SK-N-MC (cell line): Measurements from ENCODE around the gene SULT1A2.
"Not testable (repeated sequence)": the region's sequence is repeated elsewhere in the genome, so short reads cannot be mapped to it uniquely, and the experiment has no call there.

Experiments used
- DNase-seq: peaks from one replicate; pipeline ENCODE4 v3.0.0-alpha.2; 2011; ENCODE audit warnings: low read depth, low spot score
- H3K27ac ChIP-seq: fragments of 200-600 bp; sonication (generic); 2 replicates; pipeline ENCODE4 v1.5.1; 2016; ENCODE audit warnings: mixed run types
- H3K36me3 ChIP-seq: fragments of 200-600 bp; sonication (generic); 2 replicates; pipeline ENCODE4 v1.6.1; 2017; ENCODE audit warnings: antibody characterized with exemption, low read length, mixed read lengths; ENCODE audit not compliant: insufficient read depth
- H3K4me3 ChIP-seq: fragments of 200-600 bp; sonication (generic); 2 replicates; pipeline ENCODE4 v1.5.1; 2016
- H3K9ac ChIP-seq: fragments of 200-600 bp; sonication (generic); 2 replicates; pipeline ENCODE4 v1.8.0; 2017; ENCODE audit warnings: mixed run types, mixed read lengths; ENCODE audit not compliant: insufficient read length
- H3K9me3 ChIP-seq: fragments of 200-600 bp; sonication (generic); 2 replicates; pipeline ENCODE4 v1.6.1; 2017; ENCODE audit warnings: low read depth, mild to moderate bottlenecking, antibody characterized with exemption, low read length, moderate library complexity, mixed read lengths
- EZH2 ChIP-seq: fragments of 200-600 bp; sonication (generic); IDR thresholded peaks from one replicate; pipeline ENCODE4 v1.6.1; 2017; ENCODE audit warnings: antibody characterized with exemption
- FOXP2 ChIP-seq: optimal IDR thresholded peaks from 2 replicates; pipeline ENCODE3; 2011; ENCODE audit warnings: mild to moderate bottlenecking, moderate library complexity; ENCODE audit not compliant: insufficient read depth; ENCODE audit errors: extremely low read length, control extremely low read depth
- POLR2AphosphoS5 ChIP-seq: IDR thresholded peaks from 2 replicates; pipeline ENCODE4 v1.6.1; 2012; ENCODE audit warnings: mild to moderate bottlenecking, low read depth, low read length, borderline replicate concordance

SULT1A2 gene

DNA sequence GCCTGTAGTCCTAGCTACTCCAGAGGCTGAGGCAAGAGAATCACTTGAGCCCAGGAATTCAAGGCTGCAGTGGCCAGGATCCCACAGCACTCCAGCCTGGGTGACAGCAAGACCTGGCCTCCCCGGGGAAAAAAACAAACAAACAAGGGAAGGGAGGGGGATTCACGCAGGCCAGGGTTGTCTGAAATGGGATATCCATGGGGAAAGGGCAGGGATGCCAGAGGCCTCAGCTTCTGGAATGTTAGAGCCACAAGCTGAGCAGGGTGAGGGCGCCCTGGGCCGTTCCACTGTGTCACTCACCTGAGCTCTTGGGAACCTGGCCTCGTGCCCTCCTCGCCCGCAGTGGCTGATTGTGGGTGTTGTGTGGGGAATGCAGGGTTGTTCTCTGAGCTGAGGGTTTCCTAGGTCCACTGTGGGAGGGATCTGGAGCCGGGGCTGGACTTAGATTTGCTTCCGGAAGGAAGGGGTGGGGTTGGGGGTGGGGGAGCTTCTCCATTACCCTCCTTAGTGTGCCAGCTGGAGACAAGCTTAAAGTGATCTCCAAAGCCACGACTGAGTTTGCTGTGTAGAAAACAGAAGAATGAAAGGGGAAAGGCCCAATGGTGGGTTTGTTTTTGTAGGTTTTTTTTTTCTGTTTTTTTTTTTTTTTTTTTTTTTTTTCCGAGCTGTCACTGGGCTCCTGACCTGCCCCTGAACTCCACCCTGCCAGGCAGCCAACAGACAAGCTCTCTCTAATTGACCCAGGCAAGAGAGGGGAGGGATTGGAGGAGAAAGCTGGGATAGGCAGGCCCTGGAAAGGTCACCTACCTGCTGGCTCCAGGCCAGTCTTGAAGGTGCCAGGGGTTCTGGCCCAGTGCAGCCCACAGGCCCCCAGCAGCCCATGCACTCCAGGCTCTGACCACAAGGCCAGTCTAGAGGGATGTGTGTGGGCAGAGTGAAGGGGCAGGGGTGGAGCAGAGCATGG lies 13.1 kb upstream of the SULT1A2 start, which contains the start of gene SULT1A1:
SULT1A1 (minus strand) TSS at position 414 of the 964 bp plus-strand sequence. CDS start 1,189 bp downstream, outside the sequence.
- H3K36me3 ChIP-seq, result no peaks in the 10 kb centered on the region
- H3K9me3 ChIP-seq, result no peaks in the 10 kb centered on the region
- DNase-seq, result no peak
- TF ChIP-seq EZH2, result no peak
- no peak for TF ChIP-seq FOXP2
- no peak for TF ChIP-seq POLR2AphosphoS5
- no peak within 1 kb of the TSS for H3K27ac ChIP-seq
- peak within 1 kb of the TSS; percentile 26 for H3K9ac ChIP-seq
- peak within 1 kb of the TSS; percentile 60 for H3K4me3 ChIP-seq

DNA sequence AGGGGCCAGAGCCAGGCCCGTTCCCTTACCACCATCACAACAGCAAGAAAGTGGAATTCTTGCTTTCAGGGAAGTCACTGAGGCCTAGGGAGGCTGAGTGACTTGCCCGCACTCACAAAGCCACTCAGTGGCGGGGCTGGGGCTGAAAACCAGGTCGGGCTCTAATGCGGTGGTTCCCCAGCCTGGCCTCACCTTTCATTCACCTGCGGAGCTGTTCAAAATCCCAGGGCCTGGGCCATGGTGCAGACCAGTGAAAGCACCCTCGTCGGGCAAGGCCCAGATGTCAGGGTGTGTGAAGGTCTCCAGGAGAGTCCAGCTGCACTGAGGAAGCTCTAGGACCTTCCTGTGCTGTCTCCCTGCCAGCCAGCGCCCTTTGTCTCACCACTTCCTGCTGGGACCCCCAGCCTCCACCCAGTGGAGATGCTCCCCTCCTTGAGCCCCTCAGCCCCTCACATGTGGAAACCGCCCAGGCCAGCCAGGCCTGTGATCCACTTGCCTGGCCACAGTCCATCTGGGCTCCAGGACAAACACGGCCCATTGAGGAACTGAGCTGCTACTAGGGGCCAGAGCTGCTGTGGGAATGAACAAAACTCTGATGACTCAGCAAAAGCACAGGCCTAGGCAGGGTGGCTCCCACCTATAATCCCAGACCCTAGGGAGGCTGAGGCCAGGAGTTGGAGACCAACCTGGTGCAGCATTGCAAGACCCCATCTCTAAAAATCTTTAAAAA lies 12.2 kb upstream of the SULT1A2 start:
- DNase-seq, H3K27ac ChIP-seq, H3K9me3 ChIP-seq, H3K36me3 ChIP-seq: not testable (repeated sequence)
- peak overlapping the region; percentile 26 for H3K9ac ChIP-seq
- peak overlapping the region; percentile 60; the same call in 1 of the 2 replicates for H3K4me3 ChIP-seq

DNA sequence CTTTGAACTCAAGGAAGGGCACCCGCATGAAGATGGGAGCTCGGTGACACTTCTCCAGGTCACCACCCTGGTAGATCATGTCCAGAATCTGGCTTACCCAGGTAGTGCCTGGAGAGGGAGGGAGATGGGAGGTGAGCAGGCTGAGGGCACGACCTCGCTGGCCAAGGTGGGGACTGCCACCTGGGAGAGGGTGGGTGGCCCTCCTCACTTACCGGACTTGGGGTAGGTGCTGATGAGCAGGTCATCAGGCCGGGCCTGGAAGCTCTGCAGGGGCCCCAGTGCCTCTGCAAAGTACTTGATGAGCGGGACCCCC lies 11.6 kb upstream of the SULT1A2 start:
- DNase-seq, H3K9me3 ChIP-seq, H3K27ac ChIP-seq, H3K9ac ChIP-seq, H3K36me3 ChIP-seq, H3K4me3 ChIP-seq: not testable (repeated sequence)

DNA sequence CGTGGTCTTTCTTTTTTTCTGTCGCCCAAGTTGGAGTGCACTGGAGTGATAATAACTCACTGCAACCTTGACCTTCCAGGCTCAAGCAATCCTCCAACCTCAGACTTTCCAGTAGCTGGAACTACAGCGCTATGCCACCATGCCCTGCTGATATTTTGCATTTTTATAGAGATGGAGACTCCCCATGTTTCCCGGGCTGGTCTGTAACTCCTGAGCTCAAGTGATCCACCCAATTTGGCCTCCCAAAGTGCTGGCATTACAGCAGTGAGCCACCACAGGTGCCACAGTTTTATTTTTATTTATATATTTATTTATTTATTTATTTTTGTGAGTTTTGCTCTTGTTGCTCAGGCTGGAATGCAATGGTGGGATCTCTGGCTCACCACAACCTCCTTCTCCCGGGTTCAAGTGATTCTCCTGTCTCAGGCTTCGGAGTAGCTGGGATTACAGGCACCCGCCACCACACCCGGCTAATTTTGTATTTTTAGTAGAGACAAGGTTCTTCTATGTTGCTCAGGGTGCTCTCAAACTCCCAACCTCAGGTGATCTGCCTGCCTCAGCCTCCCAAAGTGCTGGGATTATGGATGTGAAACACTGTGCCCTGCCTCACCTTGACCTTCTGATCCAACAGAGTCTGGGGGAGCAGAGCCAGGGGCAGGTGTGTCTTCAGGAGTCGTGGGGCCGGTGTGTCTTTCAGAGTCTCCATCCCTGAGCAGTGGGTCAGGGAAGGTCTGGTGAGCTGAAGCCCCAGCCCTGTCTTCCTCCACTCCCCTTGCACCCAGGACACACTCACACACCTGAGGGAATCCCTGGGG lies 11.0 kb upstream of the SULT1A2 start:
- not testable (repeated sequence) for H3K36me3 ChIP-seq, DNase-seq, H3K9me3 ChIP-seq, H3K4me3 ChIP-seq, H3K27ac ChIP-seq, H3K9ac ChIP-seq

DNA sequence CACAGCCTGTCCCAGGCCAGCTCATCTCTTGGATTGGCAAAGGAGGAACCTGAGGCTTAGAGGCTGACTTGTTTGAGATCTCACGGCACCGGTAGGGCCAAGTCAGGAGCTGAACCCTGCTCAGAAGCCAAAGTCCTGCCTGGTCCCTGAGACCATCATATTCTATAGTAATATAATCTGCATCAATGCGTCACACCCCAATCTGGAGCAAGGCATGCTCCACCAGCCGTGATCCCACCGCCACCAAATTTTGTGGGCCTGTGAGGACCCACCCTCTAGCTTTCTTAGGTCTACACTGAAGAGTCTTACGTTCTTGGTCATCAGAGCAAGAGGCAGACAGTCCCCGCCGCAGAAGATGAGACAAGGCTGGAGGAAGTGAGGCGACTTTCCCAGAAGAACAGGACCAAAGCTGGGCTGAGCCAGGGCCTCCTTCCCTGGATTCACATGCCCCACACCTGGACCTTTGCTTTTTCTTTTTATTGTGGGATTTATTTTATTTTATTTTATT lies 10.3 kb upstream of the SULT1A2 start:
- no peak for DNase-seq
- H3K36me3 ChIP-seq, result no peaks in the 10 kb centered on the region
- H3K9me3 ChIP-seq, result no peaks in the 10 kb centered on the region
- H3K9ac ChIP-seq, result no peak overlapping the region
- H3K27ac ChIP-seq, result no peak overlapping the region
- H3K4me3 ChIP-seq, result no peak overlapping the region
- no peak for TF ChIP-seq EZH2
- no peak for TF ChIP-seq FOXP2
- no peak for TF ChIP-seq POLR2AphosphoS5

DNA sequence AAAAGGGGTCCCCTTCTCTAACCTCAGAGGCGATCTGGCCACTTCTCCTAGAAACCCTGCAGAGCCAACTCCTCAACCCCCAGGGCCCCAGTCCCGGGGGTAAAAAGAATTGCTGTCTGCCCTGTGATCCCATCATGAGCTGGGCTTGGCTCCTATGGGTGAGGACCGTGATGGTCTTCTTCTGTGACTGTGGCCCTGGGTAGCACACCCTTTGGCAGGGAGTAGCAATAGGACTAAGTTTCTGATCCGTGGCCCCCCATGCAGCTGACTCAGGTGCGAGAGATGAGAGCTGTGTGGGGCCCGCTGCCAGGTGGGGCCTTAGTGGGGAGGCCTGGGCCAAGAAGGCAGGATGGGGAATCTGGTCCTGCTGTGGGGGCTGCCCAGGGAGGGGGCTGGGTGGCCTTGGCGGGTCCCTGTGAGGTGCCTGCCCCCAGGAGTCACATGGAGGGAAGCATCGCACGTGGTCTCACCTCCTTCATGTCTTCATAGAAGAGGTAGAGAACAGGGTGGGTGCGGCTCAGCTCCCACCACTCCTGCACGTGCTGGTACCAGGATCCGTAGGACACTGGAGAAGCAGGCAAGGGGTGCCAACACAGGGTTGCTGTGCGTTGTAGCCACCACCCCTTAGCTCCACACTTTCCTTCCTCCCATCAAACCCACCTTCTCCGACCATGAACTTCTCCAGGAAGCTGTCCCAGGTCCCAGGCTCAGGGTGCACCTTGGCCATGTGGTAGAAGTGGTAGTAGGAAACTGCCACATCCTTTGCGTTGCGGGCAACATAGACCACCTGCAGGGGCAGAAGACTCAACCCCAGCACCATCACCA lies 9.7 kb upstream of the SULT1A2 start:
- TF ChIP-seq FOXP2 (no peak), POLR2AphosphoS5 (no peak), EZH2 (no peak)
- Histone ChIP-seq H3K9ac (no peak overlapping the region), H3K9me3 (no peaks in the 10 kb centered on the region), H3K36me3 (no peaks in the 10 kb centered on the region), H3K27ac (no peak overlapping the region), H3K4me3 (no peak overlapping the region)
- DNase-seq, result no peak

DNA sequence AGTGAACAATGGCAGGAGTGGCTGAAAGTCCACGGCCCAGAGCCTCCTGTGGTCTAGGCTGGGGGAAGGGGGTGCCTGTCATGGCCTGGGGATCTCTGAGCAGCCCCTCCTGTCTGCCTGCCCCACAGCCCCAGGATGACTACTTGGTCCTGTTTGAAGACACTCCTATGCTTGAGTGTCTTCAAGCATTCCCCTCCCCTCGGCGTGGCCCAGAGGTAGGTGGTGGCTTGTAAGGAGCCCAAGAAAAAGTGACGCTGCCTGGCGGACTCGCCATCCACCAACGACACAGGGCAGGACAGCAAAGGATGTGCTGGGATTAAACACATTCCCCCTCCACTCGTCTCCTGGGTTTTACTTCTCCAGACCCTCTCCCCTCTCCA lies 7.3 kb upstream of the SULT1A2 start:
- no peak for DNase-seq
- Histone ChIP-seq H3K4me3 (no peak overlapping the region), H3K9me3 (no peaks in the 10 kb centered on the region), H3K27ac (no peak overlapping the region), H3K9ac (no peak overlapping the region), H3K36me3 (no peaks in the 10 kb centered on the region)
- TF ChIP-seq POLR2AphosphoS5, result no peak
- no peak for TF ChIP-seq FOXP2
- no peak for TF ChIP-seq EZH2
